Left renal pelvis (tissue), 4 donors: ENCODE measurements around the gene TPRN. TPM values are rescaled to one million over a fixed set of nuclear protein-coding genes. Genes with fewer than 3 reads are reported as not detected.
A peak's percentile ranks its signal among the peaks of the same experiment; 100 is the strongest.

Source experiments
- DNase-seq, 4 donors: peaks; one replicate each; pipeline ENCODE4 v3.0.0-alpha.2; 2013; ENCODE audit warnings: low read depth in 4 of 4, low spot score in 3 of 4
- polyA plus RNA-seq, 4 donors: library from polyadenylated mRNA; unstranded; fragments of 120-200 nt; gene quantifications; one replicate each; pipeline ENCODE4 v1.2.1, GENCODE V29; 2013; ENCODE audit not compliant: insufficient read length in 4 of 4

TPRN gene
- polyA plus RNA-seq, 4 donors = 8.3 to 19.6 (median 11.5) TPM

DNA sequence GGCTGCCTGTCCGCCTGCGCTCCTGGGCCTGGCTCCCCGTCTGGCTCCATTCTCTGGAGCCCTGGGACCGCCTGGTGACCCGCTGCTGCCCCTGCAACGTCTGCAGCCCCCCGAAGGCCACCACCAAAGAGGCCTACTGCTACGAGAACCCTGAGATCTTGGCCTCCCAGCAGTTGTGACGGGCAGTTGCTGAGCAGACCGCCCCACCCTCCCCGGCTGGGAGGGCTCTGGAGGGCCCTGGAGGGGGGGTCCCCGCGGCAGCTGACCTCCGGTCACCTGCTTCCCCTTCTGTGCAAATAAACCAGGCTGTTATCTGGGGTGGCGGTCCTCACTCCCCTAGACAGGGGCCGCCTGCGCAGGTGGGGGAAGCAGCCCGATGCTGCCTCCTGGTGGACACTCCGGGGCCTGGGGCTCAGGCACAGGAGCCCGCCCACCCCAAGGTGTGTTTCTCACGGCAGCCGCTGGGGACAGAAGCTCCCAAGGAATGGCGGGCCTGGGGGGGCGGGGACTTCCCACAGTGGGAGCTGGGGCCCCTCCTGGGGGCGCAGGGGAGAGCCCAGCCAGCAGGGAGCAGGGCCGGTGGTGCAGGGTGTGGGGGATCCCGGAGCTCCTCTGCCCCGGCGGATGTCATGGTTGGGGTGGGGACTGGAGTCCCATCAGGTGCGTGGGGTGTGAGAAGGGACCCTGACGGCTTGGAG is 35.8 kb upstream of the TPRN start:
- peak; percentile 47 to 68 (median 58) for DNase-seq

DNA sequence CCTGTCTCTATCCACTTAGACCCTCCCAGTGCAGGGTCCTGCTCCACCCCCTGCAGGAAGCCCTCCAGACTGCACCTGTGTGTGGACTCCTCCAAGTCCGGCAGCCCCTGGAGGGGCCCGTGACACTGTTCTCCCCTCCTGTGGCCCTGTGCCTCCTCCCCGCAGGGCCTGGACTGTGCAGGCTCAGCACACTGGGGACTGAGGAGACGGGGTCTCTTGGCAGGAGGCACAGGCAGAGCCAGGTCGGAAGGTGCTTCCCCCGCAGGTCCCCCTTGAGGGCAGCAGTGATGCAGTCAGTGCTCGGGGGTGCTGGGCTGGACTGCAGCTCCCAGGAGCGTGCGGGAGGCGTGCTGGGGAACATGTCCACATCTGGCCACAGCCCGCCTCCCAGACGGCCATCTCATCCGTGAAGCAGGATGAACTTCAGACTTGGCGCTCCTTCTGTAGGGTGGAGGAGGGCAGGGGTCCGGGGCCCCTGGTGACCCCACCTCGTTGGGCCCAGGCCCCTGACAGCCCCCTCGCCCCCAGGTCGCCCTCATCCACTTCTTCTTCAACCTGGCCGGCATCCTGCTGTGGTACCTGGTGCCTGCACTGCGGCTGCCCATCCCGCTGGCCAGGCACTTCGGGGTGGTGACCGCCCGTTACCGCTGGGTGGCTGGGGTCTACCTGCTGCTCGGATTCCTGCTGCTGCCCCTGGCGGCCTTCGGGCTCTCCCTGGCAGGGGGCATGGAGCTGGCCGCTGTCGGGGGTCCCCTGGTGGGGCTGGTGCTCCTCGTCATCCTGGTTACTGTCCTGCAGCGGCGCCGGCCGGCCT is 35.1 kb upstream of the TPRN start:
- no peak for DNase-seq

GRCh38 chr9:137234758-137235423 is 34.4 kb upstream of the TPRN start:
- no peak for DNase-seq

- no peak for DNase-seq
These were observed 33.6 kb upstream of the TPRN start for GRCh38 chr9:137234055-137234697.

GRCh38 chr9:137233143-137233980 is 32.8 kb upstream of the TPRN start:
- DNase-seq = no peak

DNA sequence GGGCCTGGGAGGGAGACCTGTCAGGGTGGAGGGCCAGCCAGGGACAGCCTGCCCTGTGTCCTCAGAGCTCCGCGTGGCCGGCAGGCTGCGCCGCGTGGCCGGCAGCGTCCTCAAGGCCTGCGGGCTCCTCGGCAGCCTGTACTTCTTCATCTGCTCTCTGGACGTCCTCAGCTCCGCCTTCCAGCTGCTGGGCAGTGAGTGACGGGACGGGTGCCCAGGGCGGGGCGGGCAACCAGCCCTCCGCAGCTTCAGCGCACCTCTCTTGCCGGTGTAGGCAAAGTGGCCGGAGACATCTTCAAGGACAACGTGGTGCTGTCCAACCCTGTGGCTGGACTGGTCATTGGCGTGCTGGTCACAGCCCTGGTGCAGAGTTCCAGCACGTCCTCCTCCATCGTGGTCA is 32.0 kb upstream of the TPRN start:
- DNase-seq = no peak

DNA sequence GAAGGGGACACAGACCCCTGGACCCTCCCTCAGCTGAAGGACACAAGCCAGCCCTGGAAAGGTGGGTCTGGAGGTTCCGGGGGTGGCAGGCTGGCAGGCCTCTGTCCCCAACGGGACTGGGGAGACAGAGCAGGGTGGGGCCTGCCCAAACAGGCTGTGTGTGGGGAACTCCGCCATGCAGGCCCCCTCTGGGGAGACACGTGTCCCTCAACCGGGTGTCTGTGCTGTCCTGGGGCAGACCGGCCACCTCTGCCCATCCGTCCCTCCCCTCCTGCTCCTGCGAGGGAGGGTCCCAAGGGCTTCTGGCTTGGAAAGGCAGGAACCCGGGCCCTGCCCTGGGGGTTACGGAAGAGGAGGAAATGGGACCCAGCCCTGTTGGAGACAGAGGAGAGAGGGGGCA is 31.6 kb upstream of the TPRN start:
- no peak for DNase-seq

DNA sequence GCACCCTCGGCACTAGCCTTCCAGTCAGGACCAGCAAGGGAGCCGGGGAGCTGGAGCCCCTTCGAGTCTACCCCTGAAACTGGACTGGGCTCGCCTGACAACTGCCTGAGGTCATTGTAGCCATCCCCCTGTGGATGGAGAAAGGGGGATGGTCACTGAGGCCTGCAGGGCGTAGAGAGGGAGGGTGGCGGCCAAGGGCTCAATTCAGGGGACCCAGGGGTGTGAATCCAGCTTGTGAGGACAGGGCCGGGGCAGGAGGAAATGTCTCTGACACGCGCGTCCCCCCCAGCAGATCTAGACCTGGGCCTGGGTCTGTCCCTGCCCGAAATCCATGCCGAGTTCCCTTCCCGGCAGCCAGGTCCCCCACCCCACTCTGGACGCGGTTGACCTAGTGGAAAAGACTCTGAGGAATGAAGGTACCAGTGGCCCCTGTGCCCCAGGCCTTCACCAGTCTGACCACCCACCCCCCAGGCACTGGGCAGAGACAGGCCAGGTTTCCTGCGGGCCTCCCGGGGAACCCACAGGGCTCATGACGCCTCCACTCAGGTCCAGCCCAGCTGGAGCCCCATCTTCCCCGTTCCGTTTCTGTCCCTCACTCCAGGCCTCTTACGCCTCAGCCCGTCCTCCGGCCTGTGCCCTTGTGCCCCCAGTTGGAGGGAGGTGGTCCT is 31.0 kb upstream of the TPRN start:
- DNase-seq = no peak

DNA sequence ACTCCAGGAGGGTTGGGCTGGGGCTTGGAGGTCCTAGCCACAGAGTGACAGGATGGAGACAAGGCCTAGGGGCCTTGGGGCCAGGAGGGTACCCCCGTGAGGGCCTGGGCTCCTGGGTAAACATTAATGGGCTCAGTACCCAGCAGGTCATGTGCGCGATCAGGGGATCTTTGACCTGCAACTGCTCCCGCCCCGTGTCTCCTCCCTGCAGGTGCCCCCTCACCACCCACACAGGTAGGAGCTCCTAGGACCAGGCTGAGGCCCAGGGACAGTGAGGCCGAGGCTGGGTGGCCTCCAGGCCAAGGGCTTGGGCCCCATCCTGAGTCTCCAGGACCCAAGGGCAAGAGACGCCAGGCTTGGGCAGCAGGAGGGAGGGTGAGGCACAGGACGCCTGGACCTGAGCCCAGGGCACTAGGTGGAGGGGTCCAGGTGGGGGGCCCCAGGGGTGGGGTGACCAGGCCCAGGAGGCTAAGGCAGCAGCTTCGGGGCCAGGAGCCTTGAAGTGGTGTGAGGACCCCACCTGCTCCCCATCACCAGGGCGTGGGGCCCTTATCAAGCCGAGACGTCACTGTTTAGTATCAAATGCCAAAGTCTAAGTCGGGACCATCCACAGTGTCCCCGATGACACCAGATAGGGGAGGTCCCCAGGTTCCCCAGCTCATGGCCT is 30.3 kb upstream of the TPRN start, which contains the start of gene SLC34A3:
Gene SLC34A3, plus strand, starts transcription at position 197 of the 667 bp plus-strand sequence. CDS start 802 bp downstream, outside the sequence.
- no peak for DNase-seq

- no peak for DNase-seq
These were observed 29.6 kb upstream of the TPRN start for GRCh38 chr9:137229903-137230704.

- DNase-seq = no peak
These were observed 28.7 kb upstream of the TPRN start for GRCh38 chr9:137228968-137229896.

- no peak for DNase-seq
These were observed 28.0 kb upstream of the TPRN start for GRCh38 chr9:137228506-137228967.

DNA sequence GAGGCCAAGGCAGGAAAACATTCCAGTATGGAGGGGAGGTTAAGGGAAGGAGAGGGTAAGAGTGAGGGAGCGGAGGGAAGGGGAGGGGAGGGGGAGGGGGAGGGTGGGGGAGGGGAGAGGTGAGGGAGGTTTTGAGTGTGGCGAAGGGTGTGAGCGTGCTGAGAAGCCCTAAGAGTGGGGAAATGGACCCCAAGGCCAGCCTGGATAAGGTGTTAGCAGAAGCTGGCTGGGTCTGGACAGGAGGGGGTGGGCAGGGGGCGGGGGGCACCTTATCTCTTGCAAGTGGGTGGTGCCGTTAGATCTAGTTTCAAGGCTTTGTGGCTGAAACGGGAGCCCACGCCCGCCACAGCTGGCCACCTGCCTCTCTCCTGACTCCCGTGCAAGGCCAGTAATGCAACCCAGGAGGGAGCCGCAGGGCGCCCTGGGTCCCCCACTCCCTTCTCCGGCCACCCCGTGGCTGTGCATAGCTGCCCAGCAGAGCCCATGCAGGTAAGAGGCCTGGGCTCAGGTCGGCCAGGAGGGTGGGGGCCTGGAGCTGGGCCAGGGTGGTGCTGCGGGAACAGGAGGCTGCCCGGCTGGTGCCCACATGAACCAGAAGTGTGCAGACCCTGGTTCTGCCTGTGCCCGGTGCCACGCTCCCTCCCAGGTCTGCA is 27.4 kb upstream of the TPRN start:
- DNase-seq = no peak

GRCh38 chr9:137227054-137227852 is 26.7 kb upstream of the TPRN start, which contains the start of gene RNF224:
RNF224 (plus strand) TSS chr9:137227502; CDS start chr9:137228336, 834 bp downstream.
- DNase-seq = peak in 1 of 4 donors; percentile 60

- no peak for DNase-seq
These were observed 26.0 kb upstream of the TPRN start for GRCh38 chr9:137226338-137227053.
